HG03280 (cell line): ENCODE measurements around the gene ZCCHC10.
A peak's percentile ranks its signal among the peaks of the same experiment; 100 is the strongest.
"Not testable (repeated sequence)": the region's sequence is repeated elsewhere in the genome, so short reads cannot be mapped to it uniquely, and the experiment has no call there.

Experiments used
- ATAC-seq: cut with Tn5 transposase; IDR thresholded peaks from one replicate; pipeline ENCODE4 v1.9.1; 2021; ENCODE audit warnings: mild to moderate bottlenecking, moderate library complexity; ENCODE audit not compliant: unreplicated experiment

Gene ZCCHC10

GRCh38 chr5:132979976-132980375 is 46.4 kb downstream of the ZCCHC10 start:
- ATAC-seq = no peak

- ATAC-seq = no peak
Observed at GRCh38 chr5:132979367-132979940, 46.9 kb downstream of the ZCCHC10 start.

- no peak for ATAC-seq
Observed at GRCh38 chr5:132976852-132977251, 49.5 kb downstream of the ZCCHC10 start.

- ATAC-seq = not testable (repeated sequence)
Observed at GRCh38 chr5:132972436-132972828, 53.9 kb downstream of the ZCCHC10 start.

GRCh38 chr5:132971483-132972435 is 54.6 kb downstream of the ZCCHC10 start:
- no peak for ATAC-seq

DNA sequence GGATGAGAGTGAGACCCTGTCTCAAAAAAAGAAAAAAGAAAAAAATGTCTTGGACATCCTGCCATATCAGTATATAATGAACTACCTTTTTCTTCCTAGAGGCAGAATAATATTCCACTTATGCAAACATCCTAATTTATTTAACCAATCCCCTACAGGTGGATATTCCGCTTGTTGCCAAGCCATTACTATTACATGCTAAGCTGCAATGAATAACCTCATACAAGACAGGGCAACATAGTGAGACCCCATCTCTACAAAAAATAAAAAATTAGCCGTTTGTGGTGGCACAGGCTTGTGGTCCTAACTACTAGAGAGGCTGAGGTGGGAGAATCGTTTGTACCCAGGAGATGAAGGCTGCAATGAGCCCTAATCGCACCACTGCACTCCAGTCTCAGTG is 61.2 kb downstream of the ZCCHC10 start:
- no peak for ATAC-seq

GRCh38 chr5:132963171-132964104 is 62.9 kb downstream of the ZCCHC10 start, which contains the start of gene AFF4:
AFF4 (minus strand) TSS chr5:132963634; CDS start chr5:132937189, 26,445 bp downstream.
- peak; percentile 95 for ATAC-seq

- no peak for ATAC-seq
Observed at GRCh38 chr5:132962429-132963021, 63.8 kb downstream of the ZCCHC10 start.

DNA sequence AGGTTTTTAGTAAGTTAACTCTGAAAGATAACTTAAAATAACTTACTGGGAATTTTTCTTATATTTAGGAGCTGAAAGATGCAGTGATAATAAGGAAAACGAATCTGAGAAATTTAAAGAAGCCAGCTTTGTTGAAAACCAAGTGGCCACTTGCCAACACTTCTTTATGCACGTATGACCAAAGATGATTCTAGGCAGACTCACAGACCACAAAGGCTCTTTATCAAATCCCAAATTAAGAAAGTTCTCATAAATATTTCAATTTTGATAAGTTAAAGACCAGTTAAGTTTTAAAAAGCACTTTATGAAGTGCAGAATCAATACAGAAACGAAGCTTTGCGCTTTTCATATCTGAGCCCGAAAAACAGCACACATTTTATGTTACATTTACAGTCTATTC is 64.5 kb downstream of the ZCCHC10 start:
- no peak for ATAC-seq

DNA sequence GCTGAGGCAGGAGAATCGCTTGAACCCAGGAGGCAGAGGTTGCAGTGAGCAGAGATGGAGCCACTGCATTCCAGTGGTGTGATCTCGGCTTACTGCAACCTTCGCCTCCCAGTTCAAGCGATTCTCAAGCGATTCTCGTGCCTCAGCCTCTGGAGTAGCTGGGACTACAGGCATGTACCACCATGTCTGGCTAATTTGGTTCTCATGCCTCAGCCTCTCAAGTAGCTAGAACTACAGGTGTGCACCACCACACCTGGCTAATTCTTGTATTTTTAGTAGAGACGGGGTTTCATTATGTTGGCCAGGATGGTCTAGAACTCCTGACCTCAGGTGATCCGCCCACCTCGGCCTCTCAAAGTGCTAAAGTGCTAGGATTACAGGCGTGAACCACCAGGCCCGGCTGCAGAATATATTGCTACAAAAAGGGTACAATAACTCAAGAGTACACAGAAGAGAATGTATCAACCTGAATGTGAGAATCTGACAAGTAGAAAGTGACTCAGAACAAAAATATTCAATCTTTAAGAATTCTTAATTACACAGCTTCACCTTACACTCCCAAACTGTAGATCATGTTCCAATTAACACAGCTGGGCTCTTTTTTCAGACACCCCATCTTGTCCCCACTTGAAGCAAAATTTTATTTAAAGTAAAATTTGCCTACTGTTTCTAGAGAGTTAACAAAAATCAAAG is 65.1 kb downstream of the ZCCHC10 start:
- not testable (repeated sequence) for ATAC-seq

DNA sequence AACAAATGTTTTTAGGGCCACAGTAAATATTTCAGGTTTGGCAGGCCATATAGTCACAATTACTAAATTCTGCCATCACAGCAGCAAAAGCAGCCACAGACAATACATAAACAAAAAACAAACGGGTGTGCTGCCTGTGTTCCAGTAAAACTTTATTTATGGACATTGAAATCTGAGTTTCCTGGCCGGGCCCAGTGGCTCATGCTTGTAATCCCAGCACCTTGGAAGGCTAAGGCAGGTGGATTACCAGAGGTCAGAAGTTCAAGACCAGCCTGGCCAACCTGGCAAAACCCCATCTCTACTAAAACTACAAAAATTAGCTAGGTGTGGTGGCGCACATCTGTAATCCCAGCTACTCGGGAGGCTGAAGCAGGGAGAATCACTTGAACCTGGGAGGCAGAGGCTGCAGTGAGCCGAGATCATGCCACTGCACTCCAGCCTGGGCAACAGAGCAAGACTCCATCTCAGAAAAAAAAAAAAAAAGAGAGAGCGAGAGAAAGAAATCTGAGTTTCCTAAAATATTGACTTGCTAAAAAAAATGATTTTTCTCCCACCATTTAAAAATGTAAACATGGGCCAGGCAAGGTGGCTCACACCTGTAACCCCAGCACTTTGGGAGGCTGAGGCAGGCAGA is 70.1 kb downstream of the ZCCHC10 start:
- not testable (repeated sequence) for ATAC-seq

- ATAC-seq = no peak
Observed at GRCh38 chr5:132953710-132954109, 72.6 kb downstream of the ZCCHC10 start.

DNA sequence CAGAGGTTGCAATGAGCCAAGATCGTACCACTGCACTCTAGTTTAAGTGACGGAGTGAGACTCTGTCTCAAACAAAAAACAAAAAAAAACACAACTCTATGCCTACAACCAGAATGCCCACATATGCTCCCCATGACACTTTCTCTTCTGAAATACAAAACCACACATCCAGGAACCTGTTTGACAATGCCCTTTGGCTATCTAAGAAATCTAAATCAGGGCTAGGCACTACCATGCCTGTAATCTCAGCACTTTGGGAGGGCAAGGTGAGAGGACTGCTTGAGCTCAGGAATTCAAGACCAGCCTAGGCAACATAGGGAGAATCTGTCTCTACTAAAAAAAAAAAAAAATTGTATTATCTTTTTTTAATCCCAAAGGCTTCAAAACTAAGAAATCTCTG is 73.5 kb downstream of the ZCCHC10 start:
- no peak for ATAC-seq

DNA sequence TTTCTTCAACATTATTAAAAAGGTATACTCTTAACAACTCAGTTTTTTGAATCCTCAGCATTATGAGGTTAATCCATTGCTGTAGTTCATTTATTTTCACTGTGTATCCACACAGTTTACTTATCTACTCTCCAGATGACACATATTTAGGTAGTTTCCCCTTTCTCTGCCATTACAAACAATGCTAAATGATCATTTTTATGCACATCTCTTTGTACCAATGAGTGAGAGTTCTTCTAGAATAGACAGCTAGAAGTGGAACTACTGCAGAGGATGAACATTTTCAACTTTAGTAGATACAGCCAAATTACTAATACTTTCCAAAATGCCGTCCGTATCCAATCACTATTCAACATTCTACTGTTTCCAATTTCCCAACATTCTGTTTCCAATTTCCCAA is 74.5 kb downstream of the ZCCHC10 start:
- ATAC-seq = no peak

- no peak for ATAC-seq
Observed at GRCh38 chr5:132949136-132949535, 77.2 kb downstream of the ZCCHC10 start.

DNA sequence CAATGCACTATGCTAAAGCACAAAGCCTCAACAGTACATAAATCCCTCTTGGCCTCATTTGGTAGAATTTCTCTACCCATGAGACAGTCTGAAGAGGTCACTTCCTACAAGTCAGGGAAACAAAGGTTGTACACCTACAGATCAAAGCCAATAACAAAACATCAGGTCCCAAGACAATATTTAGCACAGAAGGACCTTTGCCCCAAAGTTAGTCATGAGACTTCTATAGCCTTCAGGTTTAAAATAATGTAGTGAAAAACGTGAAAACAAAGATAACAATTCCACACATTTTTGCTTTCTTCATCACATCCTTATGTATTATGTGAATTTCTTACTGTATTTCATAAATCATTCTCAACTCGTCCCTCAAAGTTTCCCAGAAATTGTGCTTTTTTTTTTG is 78.7 kb downstream of the ZCCHC10 start:
- no peak for ATAC-seq
